ENCODE data around the gene SAT2. TPM values are rescaled to one million over a fixed set of nuclear protein-coding genes. Genes with fewer than 3 reads are reported as not detected.
"Not testable (repeated sequence)": the region's sequence is repeated elsewhere in the genome, so short reads cannot be mapped to it uniquely, and the experiment has no call there.

The SAT2 gene
- total RNA-seq, 1 donor: 23.3 TPM

DNA sequence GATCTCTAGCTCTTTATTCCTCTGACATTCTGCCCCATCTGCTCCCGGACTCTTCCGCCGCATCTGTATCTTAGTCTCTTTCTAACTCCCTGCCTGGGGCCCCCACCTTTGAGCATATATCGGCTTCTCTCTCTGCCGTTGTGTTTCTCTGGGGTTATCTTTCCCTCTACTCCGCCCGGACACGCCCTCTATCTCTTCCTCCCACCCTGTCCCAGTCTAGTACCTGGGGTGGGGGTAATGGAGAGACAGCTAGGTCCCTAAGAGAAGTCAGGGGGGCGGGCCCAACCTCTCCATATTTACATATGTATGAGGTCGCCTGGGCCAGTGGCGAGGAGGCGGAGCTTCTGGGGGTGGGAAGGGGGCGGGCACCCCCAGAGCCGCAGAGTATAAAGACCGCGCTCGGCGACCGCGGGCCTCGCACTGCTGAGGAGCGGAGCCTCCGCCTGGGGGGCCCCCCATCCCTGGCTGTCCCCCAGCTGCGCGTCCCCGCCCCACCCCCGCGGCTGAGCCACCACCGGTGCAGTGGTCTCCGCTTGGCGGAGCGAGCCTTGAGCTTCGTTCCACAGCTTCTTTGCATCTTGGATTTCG is 23.0 kb upstream of the SAT2 start, which contains the start of gene ATP1B2:
Gene ATP1B2 (plus strand): TSS at position 418 of the 588 bp plus-strand sequence. CDS start 593 bp downstream, outside the sequence.
- TF ChIP-seq, protein P1, sequence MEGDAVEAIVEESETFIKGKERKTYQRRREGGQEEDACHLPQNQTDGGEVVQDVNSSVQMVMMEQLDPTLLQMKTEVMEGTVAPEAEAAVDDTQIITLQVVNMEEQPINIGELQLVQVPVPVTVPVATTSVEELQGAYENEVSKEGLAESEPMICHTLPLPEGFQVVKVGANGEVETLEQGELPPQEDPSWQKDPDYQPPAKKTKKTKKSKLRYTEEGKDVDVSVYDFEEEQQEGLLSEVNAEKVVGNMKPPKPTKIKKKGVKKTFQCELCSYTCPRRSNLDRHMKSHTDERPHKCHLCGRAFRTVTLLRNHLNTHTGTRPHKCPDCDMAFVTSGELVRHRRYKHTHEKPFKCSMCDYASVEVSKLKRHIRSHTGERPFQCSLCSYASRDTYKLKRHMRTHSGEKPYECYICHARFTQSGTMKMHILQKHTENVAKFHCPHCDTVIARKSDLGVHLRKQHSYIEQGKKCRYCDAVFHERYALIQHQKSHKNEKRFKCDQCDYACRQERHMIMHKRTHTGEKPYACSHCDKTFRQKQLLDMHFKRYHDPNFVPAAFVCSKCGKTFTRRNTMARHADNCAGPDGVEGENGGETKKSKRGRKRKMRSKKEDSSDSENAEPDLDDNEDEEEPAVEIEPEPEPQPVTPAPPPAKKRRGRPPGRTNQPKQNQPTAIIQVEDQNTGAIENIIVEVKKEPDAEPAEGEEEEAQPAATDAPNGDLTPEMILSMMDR (IDR thresholded peaks at IDR 0.05; ENCODE audit: insufficient read depth, low read depth, low read length): no peak
- peak within 1 kb of the TSS; percentile 54 for H3K4me3 ChIP-seq (ENCODE audit: low read depth, low read length)
- peak; percentile 39 for DNase-seq (ENCODE audit: low read depth)

DNA sequence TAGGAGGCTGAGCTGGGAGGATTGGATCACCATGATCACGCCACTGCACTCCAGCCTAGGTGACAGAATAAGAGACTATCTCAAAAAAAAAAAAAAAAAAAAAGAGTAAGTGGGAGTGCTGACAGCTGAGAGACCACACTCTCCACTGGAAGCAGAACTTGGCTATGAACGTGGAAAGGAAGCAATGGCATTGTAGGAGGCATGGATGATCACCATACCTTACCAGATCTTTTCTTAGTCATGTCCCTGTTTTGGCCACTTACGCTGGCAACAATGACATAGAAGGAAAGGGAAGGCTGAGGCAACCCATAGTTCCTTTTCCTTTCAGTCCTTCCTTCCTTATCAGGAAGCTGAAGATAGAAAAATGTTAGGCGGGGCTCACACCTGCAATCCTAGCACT is 19.4 kb upstream of the SAT2 start:
- TF ChIP-seq, protein P1 (IDR thresholded peaks at IDR 0.05; ENCODE audit: insufficient read depth, low read depth, low read length): no peak
- DNase-seq (ENCODE audit: low read depth): no peak
- no peak overlapping the region for H3K4me3 ChIP-seq (ENCODE audit: low read depth, low read length)

DNA sequence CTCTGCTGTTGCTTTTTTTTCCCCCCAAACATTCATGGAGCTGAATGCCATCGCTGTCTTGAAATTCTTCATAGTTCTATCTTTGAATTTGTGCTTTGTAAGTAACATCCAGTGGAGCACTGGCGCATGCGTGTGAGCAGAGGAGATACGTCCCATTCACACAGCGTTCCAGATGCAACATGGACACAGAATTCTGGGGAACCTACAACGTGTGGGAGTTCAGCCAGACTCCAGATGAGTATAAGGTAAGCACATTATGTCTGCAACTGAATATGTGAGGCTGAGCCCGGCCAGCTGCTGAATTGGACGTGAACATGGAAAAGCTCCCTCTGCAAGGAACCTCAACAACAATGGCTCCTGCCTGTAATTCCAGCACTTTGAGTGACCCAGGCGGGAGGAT is 18.8 kb upstream of the SAT2 start:
- no peak overlapping the region for H3K4me3 ChIP-seq (ENCODE audit: low read depth, low read length)
- no peak for DNase-seq (ENCODE audit: low read depth)
- TF ChIP-seq, protein P1 (IDR thresholded peaks at IDR 0.05; ENCODE audit: insufficient read depth, low read depth, low read length): no peak

DNA sequence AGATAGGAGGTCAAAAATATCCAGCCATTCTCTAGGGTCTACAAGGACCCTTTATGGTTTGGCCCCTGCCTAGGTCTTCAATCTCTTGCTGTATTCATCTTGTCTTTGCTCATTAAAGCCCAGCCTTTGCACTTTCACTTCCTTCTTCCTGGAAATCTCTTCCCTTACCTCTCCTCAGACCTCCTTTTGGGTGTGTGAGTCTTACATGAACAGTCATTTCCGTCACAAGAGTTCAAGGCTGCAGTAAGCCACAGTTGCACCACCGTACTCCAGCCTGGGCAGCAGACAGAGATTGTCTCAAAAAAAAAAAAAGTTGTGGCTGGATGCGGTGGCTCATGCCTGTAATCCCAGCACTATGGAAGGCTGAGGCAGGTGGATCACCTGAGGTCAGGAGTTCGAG is 17.2 kb upstream of the SAT2 start:
- DNase-seq (ENCODE audit: low read depth): no peak
- no peak overlapping the region for H3K4me3 ChIP-seq (ENCODE audit: low read depth, low read length)
- TF ChIP-seq, protein P1 (IDR thresholded peaks at IDR 0.05; ENCODE audit: insufficient read depth, low read depth, low read length): no peak

DNA sequence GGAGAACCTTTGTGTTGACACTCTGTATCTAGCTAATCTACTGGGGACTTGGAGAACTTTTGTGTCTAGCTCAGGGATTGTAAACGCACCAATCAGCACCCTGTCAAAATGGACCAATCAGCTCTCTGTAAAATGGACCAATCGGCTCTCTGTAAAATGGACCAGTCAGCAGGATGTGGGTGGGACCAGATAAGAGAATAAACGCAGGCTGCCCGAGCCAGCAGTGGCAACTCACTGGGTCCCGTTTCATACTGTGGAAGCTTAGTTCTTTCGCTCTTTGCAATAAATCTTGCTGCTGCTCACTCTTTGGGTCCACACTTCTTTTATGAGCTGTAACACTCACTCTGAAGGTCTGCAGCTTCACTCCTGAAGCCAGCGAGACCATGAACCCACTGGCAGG is 14.0 kb upstream of the SAT2 start:
- H3K4me3 ChIP-seq (ENCODE audit: low read depth, low read length); DNase-seq (ENCODE audit: low read depth): not testable (repeated sequence)

DNA sequence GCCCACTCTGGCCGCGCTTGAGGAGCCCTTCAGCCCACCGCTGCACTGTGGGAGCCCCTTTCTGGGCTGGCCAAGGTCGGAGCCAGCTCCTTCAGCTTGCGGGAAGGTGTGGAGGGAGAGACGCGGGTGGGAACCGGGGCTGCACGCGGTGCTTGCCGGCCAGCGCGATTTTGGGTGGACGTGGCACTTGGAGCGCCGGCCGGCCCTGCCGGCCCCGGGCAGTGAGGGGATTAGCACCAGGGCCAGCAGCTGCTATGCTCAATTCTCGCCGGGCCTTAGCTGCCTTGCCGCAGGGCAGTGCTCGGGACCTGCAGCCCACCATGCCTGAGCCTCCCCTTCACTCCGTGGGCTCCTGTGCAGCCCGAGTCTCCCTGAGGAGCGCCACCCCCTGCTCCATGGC is 13.2 kb upstream of the SAT2 start:
- no peak overlapping the region for H3K4me3 ChIP-seq (ENCODE audit: low read depth, low read length)
- DNase-seq (ENCODE audit: low read depth): no peak
- TF ChIP-seq, protein P1 (IDR thresholded peaks at IDR 0.05; ENCODE audit: insufficient read depth, low read depth, low read length): no peak

DNA sequence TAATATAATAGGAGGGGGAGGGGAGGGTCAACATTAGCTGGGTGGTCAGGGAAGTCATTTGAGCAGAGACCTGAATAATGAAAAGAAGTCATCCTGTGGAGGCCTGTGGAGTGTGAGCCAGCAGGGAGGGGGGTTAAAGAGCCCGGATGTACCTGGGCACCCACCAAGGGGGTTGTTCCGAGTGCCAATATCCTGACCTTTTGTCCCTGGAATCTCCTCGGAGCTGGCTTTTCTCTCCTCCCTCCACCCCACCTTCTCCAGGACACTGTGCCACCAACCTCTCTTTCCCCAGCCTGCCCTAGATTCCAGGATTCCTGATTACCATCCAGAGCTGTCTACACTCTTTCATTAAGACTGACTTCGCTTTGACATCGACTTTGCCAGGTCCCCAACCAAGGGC is 8.5 kb upstream of the SAT2 start:
- TF ChIP-seq, protein P1 (IDR thresholded peaks at IDR 0.05; ENCODE audit: insufficient read depth, low read depth, low read length): no peak
- DNase-seq (ENCODE audit: low read depth): no peak
- no peak overlapping the region for H3K4me3 ChIP-seq (ENCODE audit: low read depth, low read length)
